Fibroblast of mammary gland (primary cell): ENCODE data around the gene DISP3.

Experiments used
- DNase-seq: peaks from one replicate; pipeline ENCODE4 v3.0.0-alpha.2; 2010; ENCODE audit warnings: low read depth
- H3K4me3 ChIP-seq: 2 replicates; pipeline ENCODE4 v1.5.1; 2011; ENCODE audit warnings: low read depth, mild to moderate bottlenecking, low read length, moderate library complexity; ENCODE audit not compliant: control insufficient read depth
- CTCF ChIP-seq: conservative IDR thresholded peaks from 2 replicates; pipeline ENCODE4 v1.5.1; 2011; ENCODE audit warnings: low read depth, low read length, inconsistent platforms; ENCODE audit not compliant: control insufficient read depth, insufficient read depth

The DISP3 gene

GRCh38 chr1:11478571-11479374 is at the start of gene DISP3:
Gene DISP3 (plus strand): TSS chr1:11479155. CDS start chr1:11500993, 21,838 bp downstream.
- peak; percentile 34 for DNase-seq
- TF ChIP-seq CTCF = no peak
- H3K4me3 ChIP-seq = peak within 1 kb of the TSS; percentile 29

- TF ChIP-seq CTCF = no peak
- no peak overlapping the region for H3K4me3 ChIP-seq
- no peak for DNase-seq
Observed at GRCh38 chr1:11429226-11429625, 49.7 kb upstream of the DISP3 start.

- no peak for DNase-seq
- no peak overlapping the region for H3K4me3 ChIP-seq
- TF ChIP-seq CTCF = no peak
Observed at GRCh38 chr1:11429935-11430334, 49.0 kb upstream of the DISP3 start.

- DNase-seq = no peak
- TF ChIP-seq CTCF = no peak
- no peak overlapping the region for H3K4me3 ChIP-seq
Observed at GRCh38 chr1:11431941-11432507, 46.9 kb upstream of the DISP3 start.

- no peak for DNase-seq
- no peak for TF ChIP-seq CTCF
- H3K4me3 ChIP-seq = no peak overlapping the region
Observed at GRCh38 chr1:11432526-11432925, 46.4 kb upstream of the DISP3 start.

GRCh38 chr1:11434501-11434900 is 44.5 kb upstream of the DISP3 start:
- DNase-seq = no peak
- H3K4me3 ChIP-seq = no peak overlapping the region
- no peak for TF ChIP-seq CTCF
